Fibroblast of pulmonary artery (primary cell): ENCODE measurements around the gene PTPRN2.
"Not testable (repeated sequence)": the region's sequence is repeated elsewhere in the genome, so short reads cannot be mapped to it uniquely, and the experiment has no call there.

Experiments used
- DNase-seq: peaks from one replicate; pipeline ENCODE4 v3.0.0-alpha.2; 2010; ENCODE audit warnings: low read depth
- H3K4me3 ChIP-seq: replicated peaks from 2 replicates; pipeline ENCODE4 v1.5.1; 2011; ENCODE audit warnings: low read depth, mild to moderate bottlenecking, control low read depth, low read length, moderate library complexity
- CTCF ChIP-seq: IDR thresholded peaks from 2 replicates; pipeline ENCODE4 v1.5.1; 2011; ENCODE audit warnings: mild to moderate bottlenecking, control low read depth, low read length, inconsistent platforms; ENCODE audit errors: missing control alignments

The PTPRN2 gene

GRCh38 chr7:157507987-157508386 is 1079.6 kb downstream of the PTPRN2 start:
- H3K4me3 ChIP-seq = no peak overlapping the region
- DNase-seq = no peak
- TF ChIP-seq CTCF = no peak

- DNase-seq = no peak
- no peak overlapping the region for H3K4me3 ChIP-seq
- no peak for TF ChIP-seq CTCF
These were observed 1081.4 kb downstream of the PTPRN2 start for GRCh38 chr7:157506268-157506667.

GRCh38 chr7:157505646-157506045 is 1082.0 kb downstream of the PTPRN2 start:
- TF ChIP-seq CTCF = no peak
- no peak for DNase-seq
- H3K4me3 ChIP-seq = no peak overlapping the region

- DNase-seq = no peak
These were observed 1084.4 kb downstream of the PTPRN2 start for GRCh38 chr7:157503229-157503628.

GRCh38 chr7:157502701-157503111 is 1084.9 kb downstream of the PTPRN2 start:
- no peak for TF ChIP-seq CTCF
- peak; percentile 34 for DNase-seq
- H3K4me3 ChIP-seq = no peak overlapping the region

More at GRCh38 chr7:157503229-157503628, 1084.4 kb downstream of the PTPRN2 start:
- no peak overlapping the region for H3K4me3 ChIP-seq
- TF ChIP-seq CTCF = no peak

GRCh38 chr7:157501581-157501980 is 1086.0 kb downstream of the PTPRN2 start:
- TF ChIP-seq CTCF = no peak
- DNase-seq = no peak
- H3K4me3 ChIP-seq = no peak overlapping the region

GRCh38 chr7:157500989-157501540 is 1086.6 kb downstream of the PTPRN2 start:
- DNase-seq, H3K4me3 ChIP-seq: not testable (repeated sequence)
